PC-9 (cell line): ENCODE results near the gene MIB2. TPM values are rescaled to one million over a fixed set of nuclear protein-coding genes. Genes with fewer than 3 reads are reported as not detected.
A peak's percentile ranks its signal among the peaks of the same experiment; 100 is the strongest.

ENCODE experiments used
- BruUV-seq: library from RNA; stranded (reverse); fragments of 400-500 nt; replicated peaks from 2 replicates; lab custom pipeline; 2021; lab: Mats Ljungman, UMichigan
- CTCF ChIA-PET: fragments of 300-600 bp; sonication (Branson Sonifier 250); formaldehyde crosslinking; loops from one replicate; lab custom pipeline; 2022; ENCODE audit warnings: antibody characterized with exemption; lab: Charles Lee
- POLR2A ChIA-PET: fragments of 300-600 bp; sonication (Branson Sonifier 250); formaldehyde crosslinking; loops from one replicate; lab custom pipeline; 2022; ENCODE audit warnings: antibody characterized with exemption; ENCODE audit not compliant: unreplicated experiment; lab: Charles Lee
- DNase-seq, 2 experiments: peaks; one replicate each; pipeline versions ENCODE4 v3.0.0 to v3.0.0-alpha.2; 2015 to 2022; ENCODE audit warnings: mixed read lengths in 1 of 2
- H2AFZ ChIP-seq: fragments of 200-600 bp; sonication (generic); 2 replicates; pipeline ENCODE4 v1.8.1; 2017; ENCODE audit warnings: antibody characterized with exemption
- H3F3A ChIP-seq: fragments of 200-600 bp; sonication (generic); 2 replicates; pipeline ENCODE4 v1.8.1; 2017; ENCODE audit warnings: antibody characterized with exemption, mild to moderate bottlenecking, low read depth; ENCODE audit not compliant: insufficient read depth
- H3K27ac ChIP-seq: fragments of 200-600 bp; sonication (generic); 2 replicates; pipeline ENCODE4 v1.6.1; 2016; ENCODE audit warnings: mixed run types
- H3K27me3 ChIP-seq: fragments of 200-600 bp; sonication (generic); 2 replicates; pipeline ENCODE4 v1.6.1; 2016; ENCODE audit warnings: low read depth, mixed run types; ENCODE audit not compliant: insufficient read depth
- H3K36me3 ChIP-seq: fragments of 200-600 bp; sonication (generic); 2 replicates; pipeline ENCODE4 v1.6.1; 2016; ENCODE audit warnings: low read depth, mixed run types
- H3K4me1 ChIP-seq: fragments of 200-600 bp; sonication (generic); replicated peaks from 2 replicates; pipeline ENCODE4 v1.6.1; 2016; ENCODE audit warnings: mixed run types; ENCODE audit not compliant: insufficient read depth
- H3K4me2 ChIP-seq: fragments of 200-600 bp; sonication (generic); 2 replicates; pipeline ENCODE4 v1.6.1; 2017; ENCODE audit warnings: mixed run types
- H3K4me3 ChIP-seq: fragments of 200-600 bp; sonication (generic); 2 replicates; pipeline ENCODE4 v1.6.1; 2016; ENCODE audit warnings: mixed run types
- H3K79me2 ChIP-seq: fragments of 200-600 bp; sonication (generic); 2 replicates; pipeline ENCODE4 v1.6.1; 2017; ENCODE audit warnings: low read depth, mixed run types
- H3K9me2 ChIP-seq: fragments of 200-600 bp; sonication (generic); 2 replicates; pipeline ENCODE4 v1.8.1; 2017; ENCODE audit warnings: mild to moderate bottlenecking; ENCODE audit not compliant: insufficient read depth
- H3K9me3 ChIP-seq: fragments of 200-600 bp; sonication (generic); 2 replicates; pipeline ENCODE4 v1.8.1; 2016; ENCODE audit warnings: low read depth; ENCODE audit not compliant: insufficient read depth
- H4K20me1 ChIP-seq: fragments of 200-600 bp; sonication (generic); 2 replicates; pipeline ENCODE4 v1.8.1; 2017; ENCODE audit not compliant: insufficient read depth
- EZH2 ChIP-seq: fragments of 200-600 bp; sonication (generic); IDR thresholded peaks from 2 replicates; pipeline ENCODE4 v1.8.0; 2017; ENCODE audit warnings: antibody characterized with exemption, low read depth
- intact Hi-C: fragments of 100-400 bp; cut with micrococcal nuclease; formaldehyde crosslinking; loops from one replicate; pipeline ENCODE4 v1.10.0; 2022; ENCODE audit not compliant: unreplicated experiment
- total RNA-seq: library from RNA; stranded (reverse); gene quantifications from 2 replicates; pipeline ENCODE4 v1.2.3, GENCODE V29; 2021
- TF ChIP-seq, protein P1 (sequence below): fragments of 200-600 bp; sonication (generic); conservative IDR thresholded peaks from 2 replicates; pipeline ENCODE4 v1.6.1; 2017; ENCODE audit warnings: mixed run types, antibody characterized with exemption, mild to moderate bottlenecking, moderate library complexity

The MIB2 gene
- total RNA-seq, 1 experiment from 2014 or later = 75.0 TPM

DNA sequence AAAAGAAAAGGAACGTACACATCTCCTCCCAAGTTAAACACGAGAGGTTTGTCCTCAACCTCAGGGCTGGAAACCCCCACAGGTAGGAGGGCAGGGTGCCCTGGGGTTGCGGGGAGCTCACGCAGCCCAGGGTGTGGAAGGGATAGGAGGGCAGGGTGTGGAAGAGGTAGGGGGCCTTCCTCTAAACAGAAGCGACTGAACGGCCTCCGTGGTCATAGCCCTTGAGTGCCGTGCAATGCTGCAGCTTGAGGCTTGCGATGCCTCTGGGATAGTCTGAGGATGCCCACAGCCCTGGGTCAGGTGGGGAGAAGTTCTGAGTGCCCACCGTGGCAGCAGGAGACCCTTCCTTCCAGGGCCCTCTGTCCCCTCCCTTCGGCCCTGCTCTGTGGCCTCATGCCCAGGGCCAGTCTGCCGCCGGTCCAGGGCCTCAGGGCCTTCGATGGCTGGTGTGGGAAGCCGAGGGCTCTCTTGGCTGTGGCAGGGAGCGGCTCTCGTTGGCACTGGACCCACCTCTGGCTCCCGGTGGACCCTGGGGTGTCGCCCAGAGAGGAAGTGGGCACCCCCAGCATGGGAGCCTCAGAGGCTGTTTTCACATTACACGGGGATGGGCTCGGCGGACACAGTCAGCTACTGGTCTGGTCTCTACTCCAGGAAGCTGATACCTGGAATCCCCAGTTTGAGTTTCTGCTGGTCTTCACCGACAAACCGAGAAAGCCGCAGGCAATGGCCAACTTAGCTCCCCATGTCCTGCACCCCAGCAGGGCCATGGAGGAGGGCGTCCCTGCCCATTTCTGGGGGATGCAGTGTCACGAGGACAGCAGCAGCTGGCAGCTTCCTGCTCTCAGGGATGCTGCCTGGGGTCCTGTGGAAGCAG, 49.9 kb downstream of the MIB2 start:
- no peaks in the 10 kb centered on the region for H3K9me3 ChIP-seq
- peaks cover 13% of the 10 kb centered on the region for H3K36me3 ChIP-seq
- no peak overlapping the region for H3K4me3 ChIP-seq
- no peak overlapping the region for H3K4me2 ChIP-seq
- no peak for DNase-seq
- H3K27me3 ChIP-seq = no peaks in the 10 kb centered on the region
- no peak overlapping the region for H2AFZ ChIP-seq
- H3K4me1 ChIP-seq = no peaks in the 10 kb centered on the region
- no peak overlapping the region for H3K27ac ChIP-seq
- H3K79me2 ChIP-seq = no peaks in the 10 kb centered on the region
- CTCF ChIA-PET = no interaction called here
- H3K9me2 ChIP-seq = no peaks in the 10 kb centered on the region
- no peak for TF ChIP-seq EZH2
- TF ChIP-seq, protein P1, sequence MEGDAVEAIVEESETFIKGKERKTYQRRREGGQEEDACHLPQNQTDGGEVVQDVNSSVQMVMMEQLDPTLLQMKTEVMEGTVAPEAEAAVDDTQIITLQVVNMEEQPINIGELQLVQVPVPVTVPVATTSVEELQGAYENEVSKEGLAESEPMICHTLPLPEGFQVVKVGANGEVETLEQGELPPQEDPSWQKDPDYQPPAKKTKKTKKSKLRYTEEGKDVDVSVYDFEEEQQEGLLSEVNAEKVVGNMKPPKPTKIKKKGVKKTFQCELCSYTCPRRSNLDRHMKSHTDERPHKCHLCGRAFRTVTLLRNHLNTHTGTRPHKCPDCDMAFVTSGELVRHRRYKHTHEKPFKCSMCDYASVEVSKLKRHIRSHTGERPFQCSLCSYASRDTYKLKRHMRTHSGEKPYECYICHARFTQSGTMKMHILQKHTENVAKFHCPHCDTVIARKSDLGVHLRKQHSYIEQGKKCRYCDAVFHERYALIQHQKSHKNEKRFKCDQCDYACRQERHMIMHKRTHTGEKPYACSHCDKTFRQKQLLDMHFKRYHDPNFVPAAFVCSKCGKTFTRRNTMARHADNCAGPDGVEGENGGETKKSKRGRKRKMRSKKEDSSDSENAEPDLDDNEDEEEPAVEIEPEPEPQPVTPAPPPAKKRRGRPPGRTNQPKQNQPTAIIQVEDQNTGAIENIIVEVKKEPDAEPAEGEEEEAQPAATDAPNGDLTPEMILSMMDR = no peak
- BruUV-seq = no TSS peak
- POLR2A ChIA-PET = no interaction called here
- intact Hi-C loops = no loop called here
- H4K20me1 ChIP-seq = no peaks in the 10 kb centered on the region
- no peaks in the 10 kb centered on the region for H3F3A ChIP-seq

DNA sequence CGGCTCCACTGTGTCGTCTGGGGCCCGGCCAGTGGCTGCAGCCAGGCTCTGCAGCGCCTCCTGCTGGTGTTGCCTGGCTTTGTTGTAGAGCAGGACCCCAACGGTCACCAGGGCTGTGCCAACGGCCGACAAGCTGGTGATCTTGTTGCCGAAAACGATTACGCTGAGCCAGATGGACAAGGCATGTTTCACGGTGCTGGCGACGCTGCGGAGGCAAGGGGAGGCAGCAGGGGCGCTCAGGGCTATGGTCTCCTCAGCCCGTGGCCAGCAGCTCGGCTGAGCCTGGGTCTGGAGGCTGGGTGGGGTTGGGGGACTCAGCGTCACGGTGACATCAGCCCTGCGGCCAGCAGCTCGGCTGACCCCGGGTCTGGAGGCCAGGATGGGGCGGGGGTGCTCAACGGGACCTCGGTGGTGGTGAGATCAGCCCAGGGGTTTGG, 50.5 kb downstream of the MIB2 start:
- H3K79me2 ChIP-seq = no peaks in the 10 kb centered on the region
- H2AFZ ChIP-seq = no peak overlapping the region
- H3K4me2 ChIP-seq = no peak overlapping the region
- no peak for TF ChIP-seq EZH2
- TF ChIP-seq, protein P1 = peak; percentile 46; the same call in 1 of the 2 replicates
- no peak overlapping the region for H3K27ac ChIP-seq
- H3K9me3 ChIP-seq = no peaks in the 10 kb centered on the region
- intact Hi-C loops = no loop called here
- POLR2A ChIA-PET = no interaction called here
- H3F3A ChIP-seq = no peaks in the 10 kb centered on the region
- DNase-seq = no peak
- no peaks in the 10 kb centered on the region for H3K4me1 ChIP-seq
- H3K36me3 ChIP-seq = peaks cover 13% of the 10 kb centered on the region
- H3K9me2 ChIP-seq = no peaks in the 10 kb centered on the region
- CTCF ChIA-PET = no interaction called here
- H3K4me3 ChIP-seq = no peak overlapping the region
- H3K27me3 ChIP-seq = no peaks in the 10 kb centered on the region
- BruUV-seq = no TSS peak
- no peaks in the 10 kb centered on the region for H4K20me1 ChIP-seq

DNA sequence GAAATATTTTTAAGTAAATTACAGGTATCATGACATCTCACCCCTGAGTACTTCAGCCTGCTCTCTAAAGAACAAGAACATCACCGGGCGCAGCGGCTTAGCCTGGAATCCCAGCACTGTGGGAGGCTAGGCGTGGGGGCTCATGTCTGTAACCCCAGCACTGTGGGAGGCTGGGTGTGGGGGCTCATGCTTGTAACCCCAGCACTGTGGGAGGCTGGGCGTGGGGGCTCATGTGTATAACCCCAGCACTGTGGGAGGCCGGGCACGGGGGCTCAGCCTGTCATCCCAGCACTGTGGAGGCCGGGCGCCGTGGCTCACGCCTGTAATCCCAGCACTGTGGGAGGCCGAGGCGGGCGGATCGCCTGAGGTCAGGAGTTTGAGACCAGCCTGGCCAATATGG, 51.2 kb downstream of the MIB2 start:
- Histone ChIP-seq H2AFZ (no peak overlapping the region), H3K27ac (no peak overlapping the region), H3K36me3 (peaks cover 13% of the 10 kb centered on the region), H3K4me3 (no peak overlapping the region), H3F3A (no peaks in the 10 kb centered on the region), H3K79me2 (no peaks in the 10 kb centered on the region), H3K9me3 (no peaks in the 10 kb centered on the region), H3K27me3 (no peaks in the 10 kb centered on the region), H3K9me2 (no peaks in the 10 kb centered on the region), H3K4me1 (no peaks in the 10 kb centered on the region), H3K4me2 (no peak overlapping the region), H4K20me1 (no peaks in the 10 kb centered on the region)
- ChIA-PET POLR2A (no interaction called here), CTCF (no interaction called here)
- no peak for DNase-seq
- no TSS peak for BruUV-seq
- intact Hi-C loops = no loop called here
- TF ChIP-seq, protein P1 = no peak
- no peak for TF ChIP-seq EZH2
